Vagina (tissue), 2 donors: ENCODE data around the gene C6orf47.

Experiments
- CTCF ChIP-seq, 3 experiments: fragments of 450-650 bp in 2 of 3; fragments of 200-600 bp in 1 of 3; sonication (generic) in 1 of 3; IDR thresholded peaks; one replicate each; pipeline ENCODE4 v1.5.1; 2017 to 2019; ENCODE audit warnings: antibody characterized with exemption in 3 of 3, mild to moderate bottlenecking in 2 of 3, moderate library complexity in 2 of 3
- POLR2AphosphoS5 ChIP-seq, 2 donors: sonication (generic); formaldehyde crosslinking; IDR thresholded peaks; one replicate each; pipeline ENCODE4 v1.9.0; 2017; ENCODE audit warnings: antibody characterized with exemption in 2 of 2, mild to moderate bottlenecking in 2 of 2, low read depth in 1 of 2; ENCODE audit not compliant: insufficient read depth in 1 of 2

GRCh38 chr6:31666337-31666965, 5.9 kb upstream of the C6orf47 start:
- TF ChIP-seq CTCF (IDR thresholded peaks at IDR 0.05) (no peak), POLR2AphosphoS5 (IDR thresholded peaks at IDR 0.05; ENCODE audit: insufficient read depth in 1 of 2, low read depth in 1 of 2) (no peak)
